PC-3 (cell line): ENCODE results near the gene GMDS. TPM values are rescaled to one million over a fixed set of nuclear protein-coding genes. Genes with fewer than 3 reads are reported as not detected.

Experiments used
- ATAC-seq: fragments of 200-7000 bp; cut with Tn5 transposase; 2 replicates; pipeline ENCODE4 v1.9.1; 2020; ENCODE audit warnings: mild to moderate bottlenecking, moderate library complexity
- BruUV-seq: library from RNA; stranded (reverse); fragments of 400-500 nt; replicated peaks from 2 replicates; lab custom pipeline; 2021; lab: Mats Ljungman, UMichigan
- CTCF ChIA-PET: fragments of 300-600 bp; sonication (Branson Sonifier 250); formaldehyde crosslinking; loops from one replicate; lab custom pipeline; 2022; ENCODE audit warnings: antibody characterized with exemption; lab: Charles Lee
- POLR2A ChIA-PET: fragments of 300-600 bp; sonication (Branson Sonifier 250); formaldehyde crosslinking; loops from one replicate; lab custom pipeline; 2022; ENCODE audit warnings: antibody characterized with exemption; ENCODE audit not compliant: unreplicated experiment; lab: Charles Lee
- DNase-seq: peaks from one replicate; pipeline ENCODE4 v3.0.0-alpha.2; 2015
- H2AFZ ChIP-seq: fragments of 300-600 bp; sonication (generic); 2 replicates; pipeline ENCODE4 v1.6.0; 2016; ENCODE audit warnings: antibody characterized with exemption, low read length
- H3F3A ChIP-seq: fragments of 300-600 bp; sonication (generic); one replicate; pipeline ENCODE4 v1.6.0; 2017; ENCODE audit warnings: antibody characterized with exemption, low read length, control low read depth, mild to moderate bottlenecking; ENCODE audit not compliant: unreplicated experiment
- H3K27ac ChIP-seq: fragments of 300-600 bp; sonication (generic); 2 replicates; pipeline ENCODE4 v1.5.1; 2016; ENCODE audit warnings: mild to moderate bottlenecking, low read length
- H3K27me3 ChIP-seq: fragments of 300-600 bp; sonication (generic); 2 replicates; pipeline ENCODE4 v1.6.1; 2016; ENCODE audit warnings: low read length, mixed read lengths
- H3K36me3 ChIP-seq: fragments of 300-600 bp; sonication (generic); 2 replicates; pipeline ENCODE4 v1.6.1; 2016; ENCODE audit warnings: low read depth, mixed run types, low read length, mixed read lengths
- H3K4me1 ChIP-seq: fragments of 300-600 bp; sonication (generic); 2 replicates; pipeline ENCODE4 v1.5.1; 2016; ENCODE audit warnings: low read length; ENCODE audit not compliant: insufficient read depth
- H3K4me2 ChIP-seq: fragments of 300-600 bp; sonication (generic); 2 replicates; pipeline ENCODE4 v1.6.0; 2016; ENCODE audit warnings: low read length
- H3K4me3 ChIP-seq: fragments of 300-600 bp; sonication (generic); 2 replicates; pipeline ENCODE4 v1.5.1; 2016; ENCODE audit warnings: mild to moderate bottlenecking, low read length, mixed read lengths
- H3K79me2 ChIP-seq: fragments of 300-600 bp; sonication (generic); 2 replicates; pipeline ENCODE4 v1.6.1; 2017; ENCODE audit warnings: low read length, mixed read lengths
- H3K9ac ChIP-seq: fragments of 300-600 bp; sonication (generic); 2 replicates; pipeline ENCODE4 v1.6.0; 2016; ENCODE audit warnings: mild to moderate bottlenecking, low read length
- H3K9me2 ChIP-seq: fragments of 300-600 bp; sonication (generic); replicated peaks from 2 replicates; pipeline ENCODE4 v1.6.1; 2016; ENCODE audit warnings: mixed run types, low read length, mixed read lengths
- H3K9me3 ChIP-seq: fragments of 300-600 bp; sonication (generic); 2 replicates; pipeline ENCODE4 v1.6.1; 2016; ENCODE audit warnings: low read length, mixed read lengths
- H4K20me1 ChIP-seq: fragments of 300-600 bp; sonication (generic); 2 replicates; pipeline ENCODE4 v1.6.1; 2016; ENCODE audit warnings: low read length, mixed read lengths
- CTCF ChIP-seq: fragments of 300-600 bp; sonication (generic); conservative IDR thresholded peaks from 2 replicates; pipeline ENCODE4 v1.5.1; 2017; ENCODE audit warnings: antibody characterized with exemption, low read depth, mild to moderate bottlenecking, low read length
- EZH2 ChIP-seq: fragments of 300-600 bp; sonication (generic); IDR thresholded peaks from one replicate; pipeline ENCODE4 v1.6.1; 2017; ENCODE audit warnings: antibody characterized with exemption, mild to moderate bottlenecking, low read length; ENCODE audit not compliant: unreplicated experiment
- EZH2phosphoT487 ChIP-seq: fragments of 300-600 bp; sonication (generic); IDR thresholded peaks from 2 replicates; pipeline ENCODE4 v1.6.1; 2018; ENCODE audit warnings: mild to moderate bottlenecking, antibody characterized with exemption, low read length, borderline replicate concordance
- intact Hi-C: fragments of 100-400 bp; cut with micrococcal nuclease; formaldehyde crosslinking; loops from 2 replicates; pipeline ENCODE4 v1.9.0; 2023
- total RNA-seq: library from RNA; depleted of rRNA; stranded (reverse); fragments of >200 nt; gene quantifications from 2 replicates; pipeline ENCODE4 v1.2.3, GENCODE V29; 2014

Gene GMDS
- total RNA-seq, 1 experiment from 2014 or later: 18.3 TPM

- intact Hi-C loops: no loop called here
- Histone ChIP-seq H4K20me1 (no peaks in the 10 kb centered on the region), H3K9me3 (no peaks in the 10 kb centered on the region), H3F3A (no peaks in the 10 kb centered on the region), H3K4me3 (no peak overlapping the region), H3K79me2 (no peaks in the 10 kb centered on the region), H3K4me2 (no peak overlapping the region), H3K9me2 (no peaks in the 10 kb centered on the region), H3K27me3 (no peaks in the 10 kb centered on the region), H3K27ac (no peak overlapping the region), H3K36me3 (no peaks in the 10 kb centered on the region; the same call in 1 of the 2 replicates), H3K9ac (no peak overlapping the region), H3K4me1 (no peaks in the 10 kb centered on the region), H2AFZ (no peak overlapping the region)
- DNase-seq (no peak), ATAC-seq (no peak)
- no TSS peak for BruUV-seq
- POLR2A ChIA-PET: no interaction called here
- CTCF ChIA-PET: no interaction called here
- TF ChIP-seq EZH2: no peak
- no peak for TF ChIP-seq EZH2phosphoT487
- no peak for TF ChIP-seq CTCF
Measured at GRCh38 chr6:1960486-1961142, 284.8 kb downstream of the GMDS start.

GRCh38 chr6:1958257-1958656, 287.1 kb downstream of the GMDS start:
- Histone ChIP-seq H3K4me1 (peaks cover 3% of the 10 kb centered on the region), H3K79me2 (no peaks in the 10 kb centered on the region), H3K4me3 (no peak overlapping the region), H3K27me3 (no peaks in the 10 kb centered on the region), H3K36me3 (no peaks in the 10 kb centered on the region; the same call in 1 of the 2 replicates), H3K27ac (no peak overlapping the region), H2AFZ (no peak overlapping the region), H3K9me3 (no peaks in the 10 kb centered on the region), H3K9me2 (no peaks in the 10 kb centered on the region), H3K4me2 (no peak overlapping the region), H4K20me1 (no peaks in the 10 kb centered on the region), H3K9ac (no peak overlapping the region), H3F3A (no peaks in the 10 kb centered on the region)
- no TSS peak for BruUV-seq
- ChIA-PET CTCF (no interaction called here), POLR2A (no interaction called here)
- DNase-seq (no peak), ATAC-seq (no peak)
- intact Hi-C loops: no loop called here
- TF ChIP-seq EZH2phosphoT487: no peak
- no peak for TF ChIP-seq EZH2
- no peak for TF ChIP-seq CTCF

- Histone ChIP-seq H3K4me1 (peaks cover 7% of the 10 kb centered on the region), H4K20me1 (no peaks in the 10 kb centered on the region), H3K9ac (no peak overlapping the region), H3K4me2 (no peak overlapping the region), H3F3A (no peaks in the 10 kb centered on the region), H3K36me3 (no peaks in the 10 kb centered on the region; the same call in 1 of the 2 replicates), H3K9me2 (no peaks in the 10 kb centered on the region), H3K79me2 (no peaks in the 10 kb centered on the region), H2AFZ (no peak overlapping the region), H3K4me3 (no peak overlapping the region), H3K27ac (no peak overlapping the region), H3K27me3 (no peaks in the 10 kb centered on the region), H3K9me3 (no peaks in the 10 kb centered on the region)
- DNase-seq (no peak), ATAC-seq (no peak)
- BruUV-seq: no TSS peak
- TF ChIP-seq CTCF (no peak), EZH2 (no peak), EZH2phosphoT487 (no peak)
- ChIA-PET CTCF (no interaction called here), POLR2A (no interaction called here)
- intact Hi-C loops: no loop called here
Measured at GRCh38 chr6:1957746-1958145, 287.7 kb downstream of the GMDS start.
